A673 (cell line): Measurements from ENCODE around the gene FBXO38.

Experiments used
- CTCF ChIP-seq: fragments of 300-800, 200-600 bp; sonication (generic); conservative IDR thresholded peaks from 2 replicates; pipeline ENCODE4 v1.5.1; 2017; ENCODE audit warnings: low read depth, mild to moderate bottlenecking, antibody characterized with exemption, low read length, moderate library complexity, mixed read lengths
- EZH2 ChIP-seq: fragments of 200-600 bp; sonication (generic); IDR thresholded peaks from 2 replicates; pipeline ENCODE4 v1.6.1; 2017; ENCODE audit warnings: borderline replicate concordance, low read depth, mild to moderate bottlenecking, mixed read lengths, antibody characterized with exemption, low read length; ENCODE audit not compliant: poor library complexity, severe bottlenecking

DNA sequence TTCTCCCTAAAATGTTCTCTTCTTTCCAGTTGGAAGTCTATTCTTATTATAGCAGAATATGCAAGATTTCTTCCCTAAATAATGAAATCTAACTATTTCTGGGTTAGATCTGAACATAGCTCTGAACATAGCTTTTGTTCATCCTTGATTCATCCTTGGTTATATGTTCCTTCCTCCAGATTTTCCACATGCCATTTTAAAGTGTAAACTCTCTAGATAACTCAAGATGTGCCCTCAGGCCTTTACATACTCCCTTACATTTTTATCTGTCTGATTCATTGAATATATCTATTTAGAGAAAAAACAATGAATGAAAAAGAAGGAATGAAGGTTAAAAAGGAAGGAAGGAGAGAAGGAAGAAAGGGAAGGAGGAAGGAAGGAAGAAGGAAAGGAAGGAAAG, 100.9 kb downstream of the FBXO38 start:
- TF ChIP-seq CTCF: no peak
- no peak for TF ChIP-seq EZH2
